UCSD-AML1 (cell line): Measurements from ENCODE around the gene PLXDC2.
"Not testable (repeated sequence)": the region's sequence is repeated elsewhere in the genome, so short reads cannot be mapped to it uniquely, and the experiment has no call there.

Experiments
- DNase-seq: peaks from one replicate; lab custom pipeline; 2025; ENCODE audit not compliant: unreplicated experiment; lab: John Stamatoyannopoulos, UW

Gene PLXDC2

DNA sequence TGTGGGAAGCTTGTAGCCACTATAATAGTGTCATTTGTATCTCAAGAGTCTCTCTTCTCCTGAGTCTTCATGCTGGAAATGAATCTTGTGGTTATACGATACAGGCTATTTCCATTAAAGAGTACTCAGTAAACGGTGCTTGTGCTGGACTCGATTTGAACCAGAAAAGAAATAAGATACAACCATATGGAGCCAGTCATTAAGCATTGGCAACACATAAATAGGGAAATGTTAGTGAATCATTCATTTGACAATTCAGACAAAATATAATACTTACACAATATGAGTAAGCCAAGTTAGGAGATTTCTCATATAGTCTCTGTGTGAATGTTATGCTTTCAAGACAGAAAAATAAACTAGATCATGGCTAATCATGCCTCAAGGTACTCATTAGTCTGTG is 356.8 kb downstream of the PLXDC2 start:
- no peak for DNase-seq

DNA sequence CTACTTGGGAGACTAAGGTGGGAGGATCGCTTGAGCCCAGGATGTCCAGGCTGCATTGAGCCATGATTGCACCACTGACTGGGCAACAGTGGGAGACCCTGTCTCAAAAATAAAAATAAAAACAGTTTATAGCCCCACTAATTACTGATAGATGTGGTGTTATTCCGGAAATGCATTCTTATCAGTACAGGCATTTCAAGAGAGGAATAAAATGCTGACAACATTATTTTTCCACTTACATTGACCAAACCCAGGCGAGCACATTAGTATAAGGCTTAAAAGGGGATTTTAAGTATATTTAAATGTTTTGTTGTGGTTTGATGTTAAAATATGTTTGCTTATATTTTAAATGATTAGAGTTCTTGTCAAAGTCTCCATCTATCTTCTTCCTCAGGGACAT is 359.5 kb downstream of the PLXDC2 start:
- no peak for DNase-seq

DNA sequence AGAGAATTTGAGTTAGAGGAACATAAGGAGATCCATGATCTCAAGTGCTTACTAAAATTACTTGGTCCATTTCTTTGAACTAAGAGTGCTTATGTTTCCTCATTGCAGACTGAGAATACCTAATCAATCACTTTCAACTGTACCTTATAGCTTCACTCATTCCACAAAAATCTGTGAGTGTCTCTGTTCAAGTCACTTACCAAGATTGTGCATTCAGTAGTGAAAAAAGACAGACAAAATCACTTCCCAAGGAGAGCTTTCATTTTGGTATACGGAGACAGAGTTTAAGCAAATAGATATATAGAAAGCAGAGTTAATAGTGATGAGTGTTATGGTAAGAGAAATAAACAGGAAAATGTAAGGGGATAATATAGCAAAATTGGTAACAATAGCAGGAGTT is 364.5 kb downstream of the PLXDC2 start:
- no peak for DNase-seq

DNA sequence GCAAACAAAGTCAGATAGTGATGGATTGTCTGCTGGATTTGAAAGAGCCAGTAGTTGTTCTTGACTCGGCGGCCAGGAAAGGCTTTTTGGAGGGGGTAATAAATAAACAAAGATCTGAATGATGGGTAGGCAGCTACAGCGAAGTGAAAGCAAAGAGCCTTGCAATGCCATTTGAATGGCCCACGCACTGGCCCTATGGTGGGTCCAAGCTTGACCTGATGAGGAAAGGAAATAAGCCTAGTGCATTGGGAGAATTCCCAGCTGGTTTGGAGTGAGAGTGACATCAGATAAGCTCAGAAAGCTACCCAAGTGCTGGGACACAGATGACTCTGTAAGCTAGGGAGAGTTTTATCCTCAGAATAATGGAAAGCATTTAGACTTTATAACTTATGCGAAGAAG is 365.2 kb downstream of the PLXDC2 start:
- no peak for DNase-seq

DNA sequence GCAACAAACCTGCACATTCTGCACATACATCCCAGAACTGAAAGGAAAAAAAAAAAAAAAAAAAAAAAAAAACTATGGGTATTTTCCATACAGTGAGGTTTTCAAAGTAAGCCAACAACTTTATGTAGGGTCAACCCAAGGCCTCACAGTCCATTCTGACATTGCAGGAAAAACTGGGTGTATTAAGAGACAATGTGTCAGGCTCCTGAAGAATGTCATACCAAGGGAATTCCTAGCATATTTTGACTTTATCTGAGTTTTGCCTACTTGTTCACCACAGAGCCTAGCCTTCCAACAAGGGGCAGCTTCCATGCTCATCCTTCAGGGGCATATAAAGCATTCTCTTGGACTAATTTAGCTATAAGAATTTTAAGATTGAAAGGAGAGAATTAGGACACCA is 368.9 kb downstream of the PLXDC2 start:
- DNase-seq, result no peak

DNA sequence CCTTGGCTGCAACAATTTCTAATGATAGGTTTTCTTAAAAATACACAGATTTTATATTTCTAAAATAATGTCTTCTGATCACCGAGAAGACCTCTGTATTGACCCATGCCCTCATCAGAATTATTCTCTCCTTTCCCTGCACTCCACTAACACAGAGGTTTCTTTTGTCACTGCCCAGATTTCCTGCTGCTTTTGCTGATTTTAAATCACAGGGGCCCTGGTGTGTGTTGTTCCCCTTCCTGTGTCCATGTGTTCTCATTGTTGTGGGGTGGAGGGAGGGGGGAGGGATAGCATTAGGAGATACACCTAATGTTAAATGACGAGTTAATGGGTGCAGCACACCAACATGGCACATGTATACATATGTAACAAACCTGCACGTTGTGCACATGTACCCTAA is 375.2 kb downstream of the PLXDC2 start:
- not testable (repeated sequence) for DNase-seq

DNA sequence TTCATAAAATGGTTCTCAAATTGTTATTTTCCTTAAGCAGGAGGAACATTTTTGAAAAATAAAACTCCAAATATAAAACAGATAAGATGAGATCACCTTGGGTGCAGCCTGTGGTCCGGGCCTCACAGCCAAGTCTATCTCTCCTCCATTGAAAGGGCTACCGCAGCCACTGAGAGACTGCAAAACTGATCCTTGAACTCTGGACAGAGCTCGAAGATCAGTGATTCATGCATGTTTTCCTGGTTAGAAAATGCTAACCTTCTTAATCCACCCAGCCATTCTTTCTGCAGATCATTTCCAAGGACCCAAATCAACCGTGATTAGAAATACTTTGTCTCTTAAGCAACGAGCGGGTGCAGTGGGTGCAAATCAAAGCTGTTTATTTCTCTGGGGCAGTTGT is 378.8 kb downstream of the PLXDC2 start:
- DNase-seq, result no peak

DNA sequence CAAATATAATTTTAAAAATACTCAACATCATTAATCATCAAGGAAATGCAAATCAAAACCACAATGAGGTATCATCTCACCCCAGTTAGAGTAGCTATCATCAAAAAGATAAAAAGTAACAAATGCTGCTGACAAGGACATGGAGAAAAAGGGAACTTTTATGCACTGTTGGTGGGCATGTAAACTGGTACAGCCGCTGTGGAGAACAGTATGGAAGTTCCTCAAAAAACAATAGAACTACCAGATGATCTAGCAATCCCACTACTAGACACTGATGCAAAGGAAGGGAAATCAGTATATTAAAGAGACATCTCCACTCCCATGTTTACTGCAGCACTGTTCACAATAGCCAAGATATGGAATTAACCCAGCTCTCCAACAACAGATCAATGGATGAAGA is 384.5 kb downstream of the PLXDC2 start:
- no peak for DNase-seq

DNA sequence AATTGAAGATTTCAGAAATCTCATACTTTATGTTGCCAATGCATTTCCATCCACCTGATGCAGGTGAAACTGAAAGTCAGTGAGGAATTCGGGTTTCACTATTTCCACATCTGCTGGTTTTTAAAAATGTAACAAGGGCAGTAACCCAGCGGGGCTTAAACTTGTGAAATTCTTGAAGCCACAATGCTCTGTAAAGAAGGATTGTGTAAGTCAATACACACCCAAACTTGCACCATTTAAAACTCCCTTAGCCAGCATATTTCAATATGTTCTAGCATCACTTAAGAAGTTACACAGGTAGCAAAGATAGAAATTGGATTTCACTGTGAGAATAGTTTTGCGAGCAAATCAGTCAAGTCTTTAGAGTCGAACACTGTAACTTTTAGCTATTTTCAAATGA is 386.1 kb downstream of the PLXDC2 start:
- DNase-seq, result no peak

DNA sequence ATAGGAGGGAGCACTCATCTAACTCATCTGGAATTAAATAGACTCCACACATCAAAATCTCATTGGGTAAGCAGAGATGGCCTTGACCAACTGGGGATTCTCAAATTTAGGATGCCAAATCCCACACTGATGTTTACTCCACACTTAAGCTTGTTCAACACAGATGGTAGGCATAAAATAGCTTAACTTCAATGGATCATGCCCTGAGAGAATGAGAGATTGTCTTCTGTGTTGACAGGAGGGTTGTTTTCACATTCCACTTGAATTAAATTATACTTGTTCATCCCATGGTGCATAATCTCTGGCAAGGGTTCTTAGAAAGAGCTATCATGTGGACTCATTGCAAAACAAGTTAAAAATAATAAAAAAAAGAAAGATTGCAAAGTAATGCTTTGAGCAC is 391.4 kb downstream of the PLXDC2 start:
- DNase-seq, result no peak

DNA sequence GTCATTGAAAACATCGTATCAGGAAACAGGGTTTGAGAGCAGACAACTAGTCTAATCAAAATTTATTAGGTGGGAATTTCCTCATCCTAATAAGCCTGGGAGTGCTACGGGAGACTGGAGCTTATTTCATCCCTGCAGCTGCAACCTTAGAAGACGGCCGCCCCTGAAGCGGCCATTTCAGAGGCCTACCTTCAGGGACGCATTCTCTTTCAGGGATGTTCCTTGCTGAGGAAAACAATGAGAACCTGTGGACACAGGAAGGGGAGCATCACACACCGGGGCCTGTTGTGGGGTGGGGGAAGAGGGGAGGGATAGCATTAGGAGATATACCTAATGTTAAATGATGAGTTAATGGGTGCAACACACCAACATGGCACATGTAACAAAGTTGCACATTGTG is 392.9 kb downstream of the PLXDC2 start:
- DNase-seq, result not testable (repeated sequence)

DNA sequence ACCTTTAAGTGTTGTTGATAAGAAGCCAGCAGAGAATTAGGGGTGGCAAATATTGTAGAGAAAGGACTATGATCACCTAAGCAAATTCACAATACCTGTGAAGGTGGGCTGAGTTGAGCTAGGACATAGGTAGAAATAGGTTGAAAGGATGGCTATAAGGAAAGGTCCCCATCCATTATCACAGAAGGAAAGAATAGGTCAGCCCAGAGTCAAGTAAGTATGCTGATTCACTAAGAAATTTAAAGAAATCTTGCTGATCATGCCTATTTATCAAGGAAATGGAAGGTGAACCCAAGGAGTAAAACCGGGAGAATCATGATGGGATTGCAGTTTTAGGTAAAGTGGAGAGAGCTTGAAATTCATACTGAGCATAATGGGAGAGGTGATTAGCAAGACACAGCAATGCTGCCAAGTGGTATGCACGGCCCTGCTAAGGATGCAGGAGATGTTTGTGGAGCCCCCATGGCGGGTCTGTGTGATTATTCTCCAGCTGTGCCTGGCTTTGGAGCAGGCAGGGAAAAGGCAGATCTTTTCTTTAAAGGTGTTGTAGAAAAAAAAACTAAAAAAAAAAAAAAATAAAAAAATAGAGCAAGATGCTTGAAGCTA is 399.4 kb downstream of the PLXDC2 start:
- DNase-seq, result no peak

DNA sequence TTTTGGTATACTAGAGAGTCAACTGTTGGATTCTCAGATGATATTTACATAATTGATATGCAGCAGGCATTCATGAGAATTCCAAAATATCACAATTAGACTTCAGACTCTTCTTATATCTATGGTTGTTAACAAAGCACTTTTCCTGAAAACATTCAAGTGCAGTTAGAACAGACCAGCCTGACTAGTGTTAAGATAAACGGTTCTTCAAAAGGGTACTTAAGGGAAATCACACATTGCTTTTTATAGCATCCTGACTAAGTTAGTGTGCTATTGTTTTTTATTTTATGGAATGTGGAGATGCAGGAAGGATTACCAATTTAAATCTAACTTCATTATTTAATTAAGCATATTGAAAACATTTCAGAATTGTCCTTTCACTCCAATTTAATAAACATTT is 405.1 kb downstream of the PLXDC2 start:
- DNase-seq, result no peak

DNA sequence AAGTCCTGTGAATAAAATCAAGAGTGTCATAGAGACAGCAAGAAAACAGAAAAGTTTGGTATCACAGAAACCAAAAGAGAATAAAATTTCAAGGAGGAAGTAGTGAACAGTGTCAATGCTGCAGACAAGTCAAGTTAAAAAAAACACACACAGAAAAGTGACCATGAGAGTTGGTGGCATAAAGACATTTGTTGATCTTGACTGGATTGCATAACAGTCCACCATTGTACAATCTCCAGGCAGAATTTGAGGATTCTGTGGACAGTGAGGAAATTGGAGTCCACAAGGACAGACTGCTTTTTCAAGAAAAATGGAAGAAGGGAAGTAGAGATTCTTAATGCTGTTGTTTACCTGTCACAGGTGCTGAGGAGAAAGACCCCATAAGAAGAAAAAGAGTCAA is 412.5 kb downstream of the PLXDC2 start:
- no peak for DNase-seq

DNA sequence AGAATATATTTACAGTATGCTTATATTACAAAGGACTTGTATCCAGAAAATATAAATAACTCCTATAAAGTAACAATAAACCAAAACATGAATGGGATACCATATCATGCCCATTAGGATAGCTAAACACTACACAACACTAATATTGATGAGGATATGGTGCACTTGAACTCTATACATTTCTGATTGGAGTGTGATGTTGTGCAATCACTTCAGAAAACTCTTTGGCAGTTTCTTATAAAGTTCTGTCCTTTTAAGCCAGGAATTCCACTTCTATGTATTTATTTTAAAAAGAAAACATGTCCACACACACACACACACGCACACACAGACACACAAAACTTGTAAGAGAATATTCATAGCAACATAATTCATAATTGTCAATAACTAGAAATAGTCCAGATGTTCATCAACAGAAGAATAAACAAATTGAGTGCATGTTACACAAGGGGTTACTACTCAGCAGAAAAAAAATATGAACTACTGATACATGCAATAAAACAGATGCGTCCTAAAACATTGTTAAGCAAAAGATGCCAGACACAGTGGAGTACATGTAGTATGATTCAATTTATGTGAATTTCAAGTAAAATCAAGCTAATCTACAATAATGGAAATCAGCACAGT is 416.0 kb downstream of the PLXDC2 start:
- no peak for DNase-seq

DNA sequence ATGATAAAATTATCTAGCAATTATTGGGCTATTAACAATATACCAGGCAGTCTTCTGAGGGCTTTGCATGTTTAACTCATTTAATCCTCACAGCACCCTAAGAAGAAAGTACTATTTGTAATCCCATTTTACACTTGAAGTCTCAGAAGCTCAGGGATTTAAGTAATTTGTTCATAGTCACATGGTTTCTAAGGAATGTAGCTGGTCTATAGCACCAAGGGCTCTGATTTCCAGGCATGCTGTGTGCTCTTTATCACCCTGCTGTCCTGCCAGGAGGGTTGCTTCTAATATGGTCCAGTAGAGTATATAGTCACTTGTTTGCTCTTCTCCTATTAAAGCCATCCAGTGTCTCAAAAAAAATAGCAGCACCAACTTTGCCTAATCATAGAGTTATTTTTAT is 417.2 kb downstream of the PLXDC2 start:
- no peak for DNase-seq

DNA sequence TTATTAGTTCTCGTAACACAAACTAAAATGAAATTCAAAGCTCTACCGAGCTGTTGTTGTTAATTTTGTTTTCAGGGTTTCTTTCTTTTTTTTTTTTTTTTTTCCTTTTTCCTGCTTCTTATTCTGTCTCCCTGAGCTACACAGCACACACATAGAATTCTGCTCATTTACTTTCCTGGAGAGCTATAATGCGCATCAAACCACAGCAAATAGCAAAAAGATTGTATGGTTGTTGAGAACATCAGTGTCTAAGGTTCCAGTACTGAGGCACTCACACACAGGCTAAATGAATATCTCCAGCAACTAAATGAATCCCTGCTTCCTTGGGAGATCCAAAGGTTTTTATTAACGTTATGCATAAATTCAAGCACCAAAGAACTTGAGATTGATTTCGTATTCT is 418.3 kb downstream of the PLXDC2 start:
- no peak for DNase-seq

DNA sequence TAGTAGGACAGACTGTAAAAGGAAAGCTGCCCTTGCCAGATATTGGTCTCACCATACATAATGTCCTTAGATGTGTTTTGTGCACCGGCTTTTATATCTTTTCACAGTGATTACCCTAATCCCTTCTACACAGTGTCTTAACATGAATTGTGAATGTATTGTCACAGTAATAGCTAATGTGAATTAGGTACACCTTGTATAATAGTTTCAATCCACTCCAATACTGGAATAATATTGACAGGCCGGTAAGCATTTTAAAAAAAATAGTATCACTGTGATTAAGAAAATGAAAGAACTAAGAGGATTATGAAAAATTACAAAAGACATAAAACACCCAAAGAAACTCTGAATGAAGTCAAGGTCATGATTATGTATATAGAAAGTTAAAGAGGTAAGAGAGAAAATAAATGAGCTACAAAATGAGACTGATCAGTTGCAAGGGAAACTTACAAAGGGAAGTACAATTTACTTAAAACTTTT is 420.9 kb downstream of the PLXDC2 start:
- DNase-seq, result no peak

DNA sequence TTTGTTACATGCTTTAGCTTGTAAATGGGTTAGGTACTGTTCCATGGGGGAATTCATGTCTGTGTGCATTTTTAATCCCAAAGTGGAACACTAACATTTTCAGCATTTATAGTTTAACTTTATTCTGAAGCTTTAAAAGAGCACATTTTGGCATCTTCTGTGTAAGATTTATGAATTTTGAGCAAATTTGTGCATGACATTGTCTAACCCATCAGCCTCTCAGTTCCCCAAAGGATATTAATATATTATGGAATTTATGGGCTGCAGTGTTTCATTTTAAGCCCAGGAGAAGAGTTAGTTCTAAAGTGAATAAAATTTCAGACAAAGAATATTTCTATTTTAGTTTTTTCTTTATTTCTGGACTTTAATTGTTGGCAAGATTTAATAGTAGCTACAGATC is 421.4 kb downstream of the PLXDC2 start:
- no peak for DNase-seq

DNA sequence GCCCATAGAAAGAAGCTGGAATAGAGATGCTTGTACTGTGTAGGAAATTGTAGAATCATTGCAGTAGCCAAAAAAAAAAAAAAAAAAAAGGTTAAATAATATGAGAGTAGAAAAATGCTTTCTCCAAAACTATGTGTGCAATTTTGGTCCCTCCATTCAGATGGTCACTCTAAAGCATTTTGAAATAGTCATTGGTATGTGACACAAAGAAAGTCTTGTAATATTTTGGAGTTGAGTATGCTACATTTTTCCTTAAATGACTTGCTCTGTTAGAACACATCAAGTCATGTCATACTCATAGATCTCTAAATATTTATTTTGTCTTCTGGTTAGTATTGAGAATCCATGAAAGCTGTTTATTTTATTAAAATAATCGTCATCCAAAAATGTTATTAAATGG is 424.4 kb downstream of the PLXDC2 start:
- DNase-seq, result no peak

DNA sequence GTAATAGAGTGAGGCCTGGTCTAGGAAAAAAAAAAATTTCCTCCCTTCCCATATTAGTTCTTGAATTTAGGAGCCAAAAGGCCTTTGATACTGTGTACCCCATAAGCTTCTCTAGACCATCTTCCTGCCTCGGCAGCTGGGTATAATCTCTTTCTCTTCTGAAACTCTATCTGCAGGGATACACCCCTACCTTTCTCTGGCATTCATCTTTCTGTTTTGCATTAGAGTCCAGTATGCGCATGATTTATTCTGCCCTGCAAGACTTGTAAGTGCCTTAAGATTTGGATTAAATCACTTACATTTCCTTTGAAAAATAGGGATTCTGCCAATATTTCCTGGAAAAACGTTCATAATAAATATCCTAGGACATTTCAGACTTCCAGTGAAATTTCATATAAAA is 431.2 kb downstream of the PLXDC2 start:
- no peak for DNase-seq

DNA sequence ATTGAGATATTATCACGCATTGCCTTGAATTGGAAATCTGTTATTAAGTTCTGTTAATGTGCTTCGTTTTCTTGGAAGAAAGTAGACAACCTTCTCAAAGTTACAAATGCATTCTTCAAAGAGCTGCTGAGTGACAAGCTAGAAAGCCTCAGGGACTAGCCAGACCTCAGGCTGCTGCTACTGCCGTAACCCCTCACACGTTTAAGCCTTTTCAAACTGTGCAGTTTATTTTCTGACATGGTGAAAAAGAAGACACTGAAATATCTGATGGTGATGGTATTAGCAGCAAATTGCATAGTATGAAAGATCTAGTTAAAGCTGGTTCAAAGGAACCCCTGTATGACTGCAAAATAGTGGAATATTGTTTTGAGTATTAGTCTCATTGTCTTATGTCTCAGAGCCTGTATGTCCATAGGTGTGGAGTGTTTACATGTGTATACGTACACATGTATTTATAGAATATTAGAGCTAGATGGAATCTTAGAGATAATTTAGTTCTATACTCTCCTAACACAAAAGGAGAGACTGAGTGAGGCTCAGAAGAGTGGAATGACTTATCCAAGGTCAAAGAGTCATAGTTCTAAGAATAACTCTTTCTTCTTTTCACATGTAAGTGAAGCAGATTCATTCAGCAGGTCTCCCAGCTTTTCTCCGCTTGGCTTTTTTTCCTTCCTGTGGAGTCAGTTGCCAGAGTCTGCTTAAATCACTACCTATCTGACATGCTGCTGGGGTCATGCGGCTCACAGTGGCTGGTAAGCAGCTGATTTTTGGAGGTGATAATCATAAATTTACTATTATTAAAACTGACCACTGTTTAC is 431.9 kb downstream of the PLXDC2 start:
- no peak for DNase-seq
